Hepatocyte (in vitro differentiated cells): Measurements from ENCODE around the gene ABLIM1.

Experiments used
- EZH2 ChIP-seq: fragments of 200-600 bp; sonication (generic); IDR thresholded peaks from 2 replicates; pipeline ENCODE4 v1.6.1; 2016; ENCODE audit warnings: antibody characterized with exemption, mild to moderate bottlenecking, borderline replicate concordance
- TF ChIP-seq, protein P1 (sequence below): fragments of 200-600 bp; sonication (generic); IDR thresholded peaks from 2 replicates; pipeline ENCODE4 v1.5.1; 2016; ENCODE audit warnings: antibody characterized with exemption, mild to moderate bottlenecking; ENCODE audit not compliant: poor library complexity

DNA sequence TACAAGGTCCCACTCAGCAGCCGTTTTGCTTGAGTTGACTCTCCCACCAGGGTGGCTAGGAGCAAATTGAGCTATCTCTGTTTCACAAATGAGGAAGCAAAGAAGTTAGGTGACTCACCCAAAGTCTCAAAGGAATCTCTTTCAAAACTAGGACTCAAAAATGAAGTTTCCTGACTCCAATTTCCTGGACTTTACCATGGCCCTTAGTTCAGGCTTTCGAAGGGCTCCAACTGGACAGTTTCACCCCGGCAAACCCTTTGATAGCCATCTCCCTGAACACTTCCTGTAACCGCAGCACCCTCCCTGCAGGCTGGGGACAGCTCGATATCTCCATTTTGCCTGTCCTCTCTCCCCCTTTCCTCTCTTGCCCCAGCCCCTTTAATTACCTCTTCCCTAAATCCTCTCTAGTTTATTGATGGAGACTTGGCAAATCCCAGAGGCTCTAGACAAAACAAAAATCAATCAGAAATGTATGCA lies 249.1 kb downstream of the ABLIM1 start:
- TF ChIP-seq, protein P1, sequence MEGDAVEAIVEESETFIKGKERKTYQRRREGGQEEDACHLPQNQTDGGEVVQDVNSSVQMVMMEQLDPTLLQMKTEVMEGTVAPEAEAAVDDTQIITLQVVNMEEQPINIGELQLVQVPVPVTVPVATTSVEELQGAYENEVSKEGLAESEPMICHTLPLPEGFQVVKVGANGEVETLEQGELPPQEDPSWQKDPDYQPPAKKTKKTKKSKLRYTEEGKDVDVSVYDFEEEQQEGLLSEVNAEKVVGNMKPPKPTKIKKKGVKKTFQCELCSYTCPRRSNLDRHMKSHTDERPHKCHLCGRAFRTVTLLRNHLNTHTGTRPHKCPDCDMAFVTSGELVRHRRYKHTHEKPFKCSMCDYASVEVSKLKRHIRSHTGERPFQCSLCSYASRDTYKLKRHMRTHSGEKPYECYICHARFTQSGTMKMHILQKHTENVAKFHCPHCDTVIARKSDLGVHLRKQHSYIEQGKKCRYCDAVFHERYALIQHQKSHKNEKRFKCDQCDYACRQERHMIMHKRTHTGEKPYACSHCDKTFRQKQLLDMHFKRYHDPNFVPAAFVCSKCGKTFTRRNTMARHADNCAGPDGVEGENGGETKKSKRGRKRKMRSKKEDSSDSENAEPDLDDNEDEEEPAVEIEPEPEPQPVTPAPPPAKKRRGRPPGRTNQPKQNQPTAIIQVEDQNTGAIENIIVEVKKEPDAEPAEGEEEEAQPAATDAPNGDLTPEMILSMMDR, result no peak
- no peak for TF ChIP-seq EZH2
